Measurements from ENCODE around the gene MZT2B. TPM values are rescaled to one million over a fixed set of nuclear protein-coding genes. Genes with fewer than 3 reads are reported as not detected.
"Not testable (repeated sequence)": the region's sequence is repeated elsewhere in the genome, so short reads cannot be mapped to it uniquely, and the experiment has no call there.

Gene MZT2B
- total and polyA plus RNA-seq, 12 donors: 7.1 to 688 (median 325) TPM

- TF ChIP-seq CTCF (IDR thresholded peaks at IDR 0.05) (no peak), POLR2A (IDR thresholded peaks at IDR 0.05) (no peak)
- 93 to 97% (median 96%) methylated on average over 8 of the region's 8 CpGs for WGBS, 4 donors
- Histone ChIP-seq H3K27me3 (no peaks in the 10 kb centered on the region), H3K4me1 (replicated peaks in 1 of 2) (no peaks in the 10 kb centered on the region), H3K9me3 (replicated peaks in 1 of 3) (no peaks in the 10 kb centered on the region), H3K36me3 (replicated peaks in 1 of 2) (peaks cover 0 to 68% of the 10 kb centered on the region in 2 donors), H3K27ac (no peak overlapping the region), H3K4me3 (no peak overlapping the region)
- no peak for DNase-seq
- intact Hi-C loops (cut with DNase I): no loop called here
These were observed 16.6 kb upstream of the MZT2B start for GRCh38 chr2:130165293-130166016.

GRCh38 chr2:130166611-130167010 lies 15.5 kb upstream of the MZT2B start:
- H3K4me3 ChIP-seq; DNase-seq; H3K4me1 ChIP-seq (replicated peaks in 1 of 2); intact Hi-C loops (cut with DNase I); H3K9me3 ChIP-seq (replicated peaks in 1 of 3); H3K27ac ChIP-seq; H3K27me3 ChIP-seq: not testable (repeated sequence)
- 77 to 87% (median 83%) methylated on average over 2 to 3 of the region's 3 CpGs for WGBS, 4 donors
- peaks cover 0 to 79% of the 10 kb centered on the region in 2 donors for H3K36me3 ChIP-seq (replicated peaks in 1 of 2)

GRCh38 chr2:130169163-130169562 lies 12.9 kb upstream of the MZT2B start:
- intact Hi-C loops (cut with DNase I); H3K27me3 ChIP-seq; DNase-seq; H3K4me1 ChIP-seq (replicated peaks in 1 of 2); H3K4me3 ChIP-seq; H3K9me3 ChIP-seq (replicated peaks in 1 of 3); H3K27ac ChIP-seq: not testable (repeated sequence)
- H3K36me3 ChIP-seq (replicated peaks in 1 of 2): peaks cover 0 to 86% of the 10 kb centered on the region in 2 donors
- 81 to 94% (median 90%) methylated on average over 3 of the region's 3 CpGs for WGBS, 4 donors

- DNase-seq: no peak
- intact Hi-C loops (cut with DNase I): no loop called here
- no peak overlapping the region for H3K4me3 ChIP-seq
- H3K36me3 ChIP-seq (replicated peaks in 1 of 2): peaks cover 0 to 86% of the 10 kb centered on the region in 2 donors
- no peaks in the 10 kb centered on the region for H3K27me3 ChIP-seq
- TF ChIP-seq POLR2A (IDR thresholded peaks at IDR 0.05): no peak
- no peak for TF ChIP-seq CTCF (IDR thresholded peaks at IDR 0.05)
- 92 to 94% (median 93%) methylated on average over 7 of the region's 7 CpGs for WGBS, 4 donors
- no peaks in the 10 kb centered on the region for H3K4me1 ChIP-seq (replicated peaks in 1 of 2)
- no peak overlapping the region for H3K27ac ChIP-seq
- no peaks in the 10 kb centered on the region for H3K9me3 ChIP-seq (replicated peaks in 1 of 3)
These were observed 12.2 kb upstream of the MZT2B start for GRCh38 chr2:130169896-130170295.

- intact Hi-C loops (cut with DNase I); H3K27me3 ChIP-seq; H3K9me3 ChIP-seq (replicated peaks in 1 of 3); H3K4me3 ChIP-seq; H3K27ac ChIP-seq; H3K4me1 ChIP-seq (replicated peaks in 1 of 2); DNase-seq: not testable (repeated sequence)
- 78 to 86% (median 84%) methylated on average over 4 to 5 of the region's 5 CpGs for WGBS, 4 donors
- peaks cover 0 to 51% of the 10 kb centered on the region in 2 donors for H3K36me3 ChIP-seq (replicated peaks in 1 of 2)
These were observed 7.2 kb upstream of the MZT2B start for GRCh38 chr2:130174866-130175265.

- intact Hi-C loops (cut with DNase I): loop anchor here in 1 of 2 donors (10.0 kb wide), 1 partner anchor 154 kb away; no protein-coding TSS in a partner anchor
- H3K36me3 ChIP-seq (replicated peaks in 1 of 2); H3K27me3 ChIP-seq; H3K9me3 ChIP-seq (replicated peaks in 1 of 3); DNase-seq: not testable (repeated sequence)
- WGBS, 4 donors: 21 to 30% (median 25%) methylated on average over 32 to 38 of the region's 38 CpGs
- peak overlapping the region; percentile 19 to 98 (median 92) for H3K4me3 ChIP-seq
- peak overlapping the region in 4 of 5 donors; percentile 83 to 93 (median 92) for H3K27ac ChIP-seq
- peaks cover 14 to 18% of the 10 kb centered on the region in 2 donors for H3K4me1 ChIP-seq (replicated peaks in 1 of 2)
These were observed 1.4 kb upstream of the MZT2B start for GRCh38 chr2:130180404-130181324.

All from adrenal gland (tissue), 12 donors.